ENCODE data around the gene RBM15. TPM values are rescaled to one million over a fixed set of nuclear protein-coding genes. Genes with fewer than 3 reads are reported as not detected.

RBM15 gene
- total RNA-seq, 3 donors from 2014 or later (not counting 1 experiment from before 2014, with no cell fraction given): 81.8 to 109 (median 87.0) TPM

DNA sequence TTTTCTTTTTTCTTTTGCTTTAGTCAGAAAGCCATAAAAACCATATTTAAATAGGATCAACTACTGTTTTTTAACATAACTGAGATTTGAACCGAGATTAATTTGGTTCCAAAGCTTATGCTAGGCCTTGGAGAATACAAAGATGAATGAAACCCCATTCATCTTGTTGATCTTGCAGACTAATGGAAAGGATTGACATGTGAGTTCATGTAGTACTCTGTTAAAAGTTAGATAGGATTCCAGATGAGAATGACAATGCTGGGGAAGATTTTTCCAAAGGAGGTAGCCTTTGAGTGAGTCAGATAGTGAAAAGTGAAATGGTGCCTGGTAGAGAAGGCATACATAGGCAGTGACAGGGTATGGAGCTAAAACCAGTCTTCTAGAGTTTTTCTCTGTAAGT, 22.7 kb downstream of the RBM15 start:
- no peaks in the 10 kb centered on the region for H3K9me3 ChIP-seq (ENCODE audit: control insufficient read depth, insufficient read depth, low read length)
- intact Hi-C loops (cut with micrococcal nuclease): no loop called here
- peaks cover 11 to 13% of the 10 kb centered on the region in 2 donors for H3K4me1 Mint-ChIP-seq
- H3K36me3 Mint-ChIP-seq: peaks cover 6% of the 10 kb centered on the region
- H3K4me1 ChIP-seq (ENCODE audit: control insufficient read depth, insufficient read depth, low read length): no peaks in the 10 kb centered on the region
- H3K4me3 ChIP-seq (ENCODE audit: low read length): no peak overlapping the region
- H3K4me3 Mint-ChIP-seq: no peak overlapping the region
- H3K9me3 Mint-ChIP-seq: no peaks in the 10 kb centered on the region
- H3K27ac ChIP-seq (ENCODE audit: low read length): no peak overlapping the region
- no peak for ATAC-seq
- H3K27me3 Mint-ChIP-seq (ENCODE audit: low read depth in 2 of 2): no peaks in the 10 kb centered on the region
- no peak overlapping the region for H3K27ac Mint-ChIP-seq
- WGBS (ENCODE audit: insufficient coverage): 100% methylated on average over 1 of the region's 1 CpG
- no peak for TF ChIP-seq CTCF (IDR thresholded peaks at IDR 0.05)
- H3K27me3 ChIP-seq (ENCODE audit: control insufficient read depth, insufficient read depth, low read length): no peaks in the 10 kb centered on the region
- no peak for DNase-seq
- peaks cover 26% of the 10 kb centered on the region for H3K36me3 ChIP-seq (ENCODE audit: control insufficient read depth, insufficient read depth, low read length)

GRCh38 chr1:110364221-110364620, 25.0 kb downstream of the RBM15 start:
- no peak overlapping the region for H3K27ac Mint-ChIP-seq
- peaks cover 6% of the 10 kb centered on the region for H3K36me3 Mint-ChIP-seq
- Histone ChIP-seq H3K36me3 (ENCODE audit: control insufficient read depth, insufficient read depth, low read length) (peaks cover 25% of the 10 kb centered on the region), H3K9me3 (ENCODE audit: control insufficient read depth, insufficient read depth, low read length) (no peaks in the 10 kb centered on the region), H3K4me3 (ENCODE audit: low read length) (no peak overlapping the region), H3K4me1 (ENCODE audit: control insufficient read depth, insufficient read depth, low read length) (no peaks in the 10 kb centered on the region), H3K27ac (ENCODE audit: low read length) (no peak overlapping the region), H3K27me3 (ENCODE audit: control insufficient read depth, insufficient read depth, low read length) (no peaks in the 10 kb centered on the region)
- peaks cover 11 to 13% of the 10 kb centered on the region in 2 donors for H3K4me1 Mint-ChIP-seq
- WGBS (ENCODE audit: insufficient coverage): 100% methylated on average over 2 of the region's 3 CpGs
- H3K9me3 Mint-ChIP-seq: no peaks in the 10 kb centered on the region
- ATAC-seq (no peak), DNase-seq (no peak)
- no peaks in the 10 kb centered on the region for H3K27me3 Mint-ChIP-seq (ENCODE audit: low read depth in 2 of 2)
- H3K4me3 Mint-ChIP-seq: no peak overlapping the region
- no peak for TF ChIP-seq CTCF (IDR thresholded peaks at IDR 0.05)
- intact Hi-C loops (cut with micrococcal nuclease): no loop called here

GRCh38 chr1:110370827-110371226, 31.6 kb downstream of the RBM15 start:
- intact Hi-C loops (cut with micrococcal nuclease): no loop called here
- ATAC-seq: peak in 1 of 3 donors; percentile 38
- H3K27ac ChIP-seq (ENCODE audit: low read length): no peak overlapping the region
- no peak overlapping the region for H3K4me3 ChIP-seq (ENCODE audit: low read length)
- Mint-ChIP-seq H3K27me3 (ENCODE audit: low read depth in 2 of 2) (no peaks in the 10 kb centered on the region), H3K4me1 (peaks cover 0 to 13% of the 10 kb centered on the region in 2 donors), H3K9me3 (no peaks in the 10 kb centered on the region), H3K36me3 (no peaks in the 10 kb centered on the region), H3K4me3 (no peak overlapping the region), H3K27ac (peak overlapping the region in 1 of 2 donors; percentile 8)
- H3K4me1 ChIP-seq (ENCODE audit: control insufficient read depth, insufficient read depth, low read length): no peaks in the 10 kb centered on the region
- no peaks in the 10 kb centered on the region for H3K9me3 ChIP-seq (ENCODE audit: control insufficient read depth, insufficient read depth, low read length)
- H3K36me3 ChIP-seq (ENCODE audit: control insufficient read depth, insufficient read depth, low read length): peaks cover 37% of the 10 kb centered on the region
- no peak for DNase-seq
- WGBS (ENCODE audit: insufficient coverage): 80% methylated on average over 1 of the region's 1 CpG
- H3K27me3 ChIP-seq (ENCODE audit: control insufficient read depth, insufficient read depth, low read length): no peaks in the 10 kb centered on the region
- no peak for TF ChIP-seq CTCF (IDR thresholded peaks at IDR 0.05)

DNA sequence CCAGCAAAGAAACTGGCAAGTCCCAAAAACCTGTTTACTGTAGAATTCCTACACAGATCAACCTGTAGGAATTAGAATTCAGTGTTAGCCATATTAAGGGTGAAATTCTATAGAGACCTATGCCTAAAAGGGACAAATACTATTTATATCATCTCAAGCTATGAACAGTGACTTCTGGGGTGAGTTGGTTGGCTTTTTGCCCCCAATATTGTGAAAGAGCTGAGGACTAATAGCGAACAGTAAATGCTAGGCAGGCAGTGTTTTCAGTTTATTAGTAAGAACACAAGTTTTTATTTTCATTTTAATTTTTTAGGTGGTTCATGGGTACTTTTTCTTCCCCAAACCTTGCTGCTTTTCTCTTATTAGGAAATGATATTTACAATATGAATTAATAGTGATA, 36.3 kb downstream of the RBM15 start:
- H3K27ac ChIP-seq (ENCODE audit: low read length): no peak overlapping the region
- DNase-seq (no peak), ATAC-seq (no peak)
- no peaks in the 10 kb centered on the region for H3K27me3 ChIP-seq (ENCODE audit: control insufficient read depth, insufficient read depth, low read length)
- no peak overlapping the region for H3K4me3 ChIP-seq (ENCODE audit: low read length)
- Mint-ChIP-seq H3K4me1 (peaks cover 0 to 6% of the 10 kb centered on the region in 2 donors), H3K27ac (no peak overlapping the region), H3K4me3 (no peak overlapping the region), H3K27me3 (ENCODE audit: low read depth in 2 of 2) (no peaks in the 10 kb centered on the region), H3K36me3 (no peaks in the 10 kb centered on the region), H3K9me3 (no peaks in the 10 kb centered on the region)
- intact Hi-C loops (cut with micrococcal nuclease): no loop called here
- no peaks in the 10 kb centered on the region for H3K9me3 ChIP-seq (ENCODE audit: control insufficient read depth, insufficient read depth, low read length)
- no peak for TF ChIP-seq CTCF (IDR thresholded peaks at IDR 0.05)
- no CpG with 5 or more reads among the region's 1 CpG for WGBS (ENCODE audit: insufficient coverage)
- no peaks in the 10 kb centered on the region for H3K4me1 ChIP-seq (ENCODE audit: control insufficient read depth, insufficient read depth, low read length)
- H3K36me3 ChIP-seq (ENCODE audit: control insufficient read depth, insufficient read depth, low read length): peaks cover 41% of the 10 kb centered on the region

All from natural killer cell (primary cell).